GM18907 (cell line): ENCODE measurements around the gene NRG2.

Source experiments
- ATAC-seq: cut with Tn5 transposase; IDR thresholded peaks from one replicate; pipeline ENCODE4 v1.9.1; 2021; ENCODE audit warnings: mild to moderate bottlenecking, moderate library complexity; ENCODE audit not compliant: unreplicated experiment

The NRG2 gene

DNA sequence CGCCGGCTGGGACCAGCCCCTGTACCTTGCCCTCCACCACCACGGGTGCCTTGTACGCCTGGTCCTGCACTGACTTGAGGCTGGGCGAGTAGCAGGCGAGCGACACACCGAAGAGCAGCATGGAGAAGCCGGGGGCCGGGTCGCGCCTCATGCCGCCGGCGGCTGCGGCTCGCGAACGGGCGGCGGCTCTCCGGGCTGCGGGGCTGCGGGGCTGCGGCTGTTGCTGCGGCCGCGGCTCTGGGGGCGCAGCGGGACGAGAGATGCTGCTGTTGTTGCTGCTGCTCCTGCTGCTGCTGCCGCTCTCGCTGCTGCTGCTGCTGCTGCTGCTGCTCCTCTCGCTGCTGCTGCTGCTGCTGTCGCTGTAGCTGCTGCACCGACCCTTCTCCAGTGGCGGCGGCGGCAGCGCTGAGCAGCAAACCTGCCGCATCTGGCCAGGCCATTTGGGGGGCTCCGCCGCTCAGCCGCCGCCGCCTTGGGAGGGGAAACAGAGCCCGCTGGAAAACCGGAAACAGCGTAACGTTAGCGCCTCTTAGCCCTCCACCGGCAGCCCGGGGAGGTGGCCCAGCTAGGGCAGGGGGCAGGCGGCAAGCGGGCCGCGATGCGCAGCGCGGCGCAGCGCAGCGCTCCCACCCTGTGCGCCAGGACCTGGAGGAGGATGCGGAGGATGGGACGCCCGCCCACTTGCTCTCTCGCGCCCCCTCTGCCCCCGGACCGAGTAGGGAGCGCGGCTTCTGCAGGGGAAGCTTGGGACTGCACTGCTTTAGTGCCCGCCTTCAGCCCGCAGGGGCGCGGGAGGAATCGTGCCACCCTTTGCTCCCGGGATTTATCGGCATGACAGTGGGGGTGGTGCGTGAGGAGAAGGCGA is at the start of gene NRG2:
NRG2 (minus strand) TSS at position 657 of the 865 bp plus-strand sequence.
- peak; percentile 70 for ATAC-seq

DNA sequence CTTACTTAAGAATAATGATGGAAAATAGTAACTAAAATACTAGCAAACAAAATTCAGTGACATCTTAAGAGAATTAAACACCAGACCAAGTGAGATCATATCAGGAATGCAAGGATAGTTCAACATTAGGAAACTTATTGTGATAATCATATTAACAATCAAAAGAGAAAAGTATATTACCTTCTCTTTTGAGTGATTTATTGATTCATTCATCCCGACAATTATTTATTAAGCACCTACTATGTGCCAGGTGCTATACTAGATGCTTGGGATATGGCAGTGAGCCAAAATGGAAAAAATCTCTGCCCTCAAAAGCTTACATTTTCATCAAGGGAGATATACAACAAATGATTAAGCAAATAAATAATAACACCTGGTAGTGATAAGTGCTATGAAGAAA is 47.2 kb upstream of the NRG2 start:
- no peak for ATAC-seq

DNA sequence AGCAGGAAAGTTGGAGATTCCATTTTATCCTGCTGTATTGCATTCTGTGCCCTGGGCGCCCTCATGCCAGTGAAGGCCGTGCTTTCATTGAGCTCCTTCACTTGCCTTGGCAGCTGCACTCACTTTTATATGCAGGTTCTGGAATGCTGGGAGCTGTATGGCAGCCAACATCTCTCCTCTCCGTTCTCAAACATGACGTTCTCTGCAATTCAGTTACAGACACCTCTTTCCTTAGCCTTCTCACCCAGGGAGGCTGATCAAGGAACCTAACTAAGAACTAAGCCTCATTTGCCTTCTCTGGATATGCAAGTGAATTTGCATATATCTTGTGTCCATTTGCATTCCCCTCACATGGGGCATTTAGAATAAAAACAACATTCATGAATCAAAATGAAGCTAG is 41.4 kb upstream of the NRG2 start:
- no peak for ATAC-seq

DNA sequence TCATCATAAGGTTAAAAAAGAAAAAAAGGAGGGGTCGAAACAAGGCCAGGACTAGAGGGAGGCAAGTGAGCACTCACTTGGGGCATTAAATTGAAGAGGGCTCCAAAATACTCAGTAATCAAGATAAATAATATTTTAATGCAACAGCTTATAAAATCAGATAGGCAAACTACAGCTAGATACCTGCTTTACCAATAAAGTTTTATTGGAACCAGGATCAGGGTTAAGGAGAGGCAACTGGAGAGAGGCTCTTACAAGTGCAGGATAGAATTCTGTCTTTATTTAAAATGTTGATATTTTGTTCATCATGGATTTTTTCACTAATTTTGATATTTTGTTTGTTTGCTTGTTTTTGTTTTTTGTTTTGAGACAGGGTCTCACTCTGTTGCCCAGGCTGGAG is 40.6 kb upstream of the NRG2 start:
- ATAC-seq: no peak

DNA sequence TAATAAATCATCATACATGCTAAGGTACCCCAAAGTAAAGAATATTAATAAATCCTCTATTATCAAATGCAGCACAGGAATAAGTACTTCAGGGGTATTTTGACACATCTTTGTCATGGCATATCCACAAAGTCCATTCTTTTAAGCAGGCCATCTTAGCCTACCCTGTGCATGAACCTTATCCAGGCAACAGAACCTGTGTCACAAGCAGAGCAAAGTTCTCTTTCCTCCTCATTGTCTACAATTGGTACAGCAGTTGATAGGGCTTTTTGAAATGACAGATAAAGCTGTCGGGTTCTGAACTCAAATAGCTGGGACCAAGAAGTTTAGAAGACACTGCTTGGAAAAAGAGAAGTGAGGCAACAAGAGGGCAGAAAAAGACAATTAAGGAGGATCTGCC is 40.0 kb upstream of the NRG2 start:
- ATAC-seq: no peak

GRCh38 chr5:140076788-140077187 is 33.7 kb upstream of the NRG2 start:
- no peak for ATAC-seq

- ATAC-seq: no peak
Observed at GRCh38 chr5:140076142-140076541, 33.0 kb upstream of the NRG2 start.

DNA sequence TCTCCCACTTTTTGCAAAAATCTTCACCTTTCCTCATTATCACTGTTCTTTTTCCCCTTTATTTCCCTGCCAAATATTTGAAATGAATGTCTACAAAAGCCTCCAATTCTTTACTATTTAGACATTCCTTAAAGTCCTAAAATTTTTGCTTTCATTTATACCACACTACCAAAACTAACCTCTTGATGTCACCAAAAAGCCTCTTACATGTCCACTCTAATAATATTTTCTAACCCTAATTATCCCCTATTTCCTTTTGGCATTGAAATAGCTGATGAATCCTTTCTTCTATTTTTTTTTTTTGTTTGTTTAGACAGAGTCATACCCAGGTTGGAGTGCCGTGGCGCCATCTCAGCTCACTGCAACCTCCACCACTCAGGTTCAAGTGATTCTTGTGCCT is 32.3 kb upstream of the NRG2 start:
- ATAC-seq: no peak

- no peak for ATAC-seq
Observed at GRCh38 chr5:140073296-140073695, 30.2 kb upstream of the NRG2 start.

DNA sequence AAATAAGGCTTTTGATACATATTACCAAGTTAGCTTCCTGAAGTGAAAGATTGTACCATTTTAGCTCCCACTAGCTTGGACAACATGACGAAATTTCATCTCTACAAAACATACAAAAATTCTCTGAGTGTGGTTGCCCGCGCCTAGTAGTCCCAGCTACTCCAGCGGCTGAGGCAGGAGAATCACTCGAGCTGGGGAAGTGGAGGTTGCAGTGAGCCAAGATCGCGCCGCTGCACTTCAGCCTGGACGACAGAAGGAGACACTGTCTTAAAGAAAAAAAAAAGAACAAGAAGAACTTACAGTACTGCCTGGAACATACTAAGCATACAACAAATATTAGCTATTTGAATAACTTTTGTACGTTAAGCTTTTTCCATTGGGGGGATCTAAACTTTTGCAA is 29.7 kb upstream of the NRG2 start:
- no peak for ATAC-seq

DNA sequence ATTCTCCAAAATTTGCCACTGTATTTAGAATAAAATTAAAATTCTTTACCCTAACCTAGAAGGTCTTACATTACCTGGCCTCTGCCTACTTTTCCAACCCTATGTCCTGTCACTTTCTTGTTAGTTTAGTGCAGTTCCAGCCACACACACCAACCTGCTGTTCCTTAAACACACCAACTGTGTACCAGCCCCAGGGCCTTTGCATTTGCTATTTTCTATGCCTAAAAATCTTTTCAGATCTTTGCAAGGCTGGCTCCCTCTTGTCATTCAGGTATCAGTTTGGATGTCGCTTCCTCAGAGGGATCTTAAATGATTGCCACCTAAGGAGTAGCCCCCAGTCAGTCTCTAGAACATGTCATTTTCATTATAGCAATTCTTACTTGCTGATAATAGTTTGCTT is 17.7 kb upstream of the NRG2 start:
- no peak for ATAC-seq

GRCh38 chr5:140058212-140058932 is 15.3 kb upstream of the NRG2 start:
- ATAC-seq: no peak

DNA sequence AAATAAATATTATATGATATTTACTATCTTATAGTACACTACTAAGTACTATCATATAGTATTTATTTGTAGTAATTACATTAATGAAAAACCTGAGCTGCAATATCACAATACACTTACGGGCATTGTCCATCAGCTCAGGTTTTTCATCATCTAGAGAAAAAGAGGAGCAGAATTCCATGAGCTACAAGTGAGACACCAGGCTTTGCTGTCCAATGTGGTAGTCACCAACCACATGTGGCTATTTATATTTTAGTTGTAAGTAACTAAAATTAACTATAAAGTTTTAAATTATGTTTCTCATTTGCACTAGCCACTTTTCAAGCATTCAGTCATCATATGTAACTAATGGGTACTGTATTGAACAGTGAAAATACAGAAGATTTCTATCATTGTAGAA is 13.8 kb upstream of the NRG2 start:
- no peak for ATAC-seq

DNA sequence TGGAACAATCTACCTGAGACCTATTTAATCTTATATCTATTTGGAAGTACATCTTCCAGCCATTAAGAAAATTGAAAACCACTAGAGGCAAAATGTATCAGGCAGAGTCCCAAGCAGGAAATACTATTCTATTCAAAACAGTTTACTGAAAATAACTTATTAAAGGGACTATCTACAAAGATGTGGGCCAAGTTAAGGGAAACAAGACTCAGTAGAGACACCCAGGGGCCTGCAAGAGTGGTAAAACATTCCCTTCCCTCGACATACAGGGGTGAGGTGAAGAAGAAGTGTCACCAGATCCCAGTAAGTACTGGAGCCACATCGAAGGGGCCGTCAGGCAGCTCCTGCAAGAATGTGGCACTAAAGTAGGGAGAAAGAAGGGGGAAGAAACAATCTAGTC is 12.1 kb upstream of the NRG2 start:
- ATAC-seq: no peak

GRCh38 chr5:140054086-140054689 is 11.1 kb upstream of the NRG2 start:
- no peak for ATAC-seq

GRCh38 chr5:140051950-140052349 is 8.9 kb upstream of the NRG2 start:
- no peak for ATAC-seq

DNA sequence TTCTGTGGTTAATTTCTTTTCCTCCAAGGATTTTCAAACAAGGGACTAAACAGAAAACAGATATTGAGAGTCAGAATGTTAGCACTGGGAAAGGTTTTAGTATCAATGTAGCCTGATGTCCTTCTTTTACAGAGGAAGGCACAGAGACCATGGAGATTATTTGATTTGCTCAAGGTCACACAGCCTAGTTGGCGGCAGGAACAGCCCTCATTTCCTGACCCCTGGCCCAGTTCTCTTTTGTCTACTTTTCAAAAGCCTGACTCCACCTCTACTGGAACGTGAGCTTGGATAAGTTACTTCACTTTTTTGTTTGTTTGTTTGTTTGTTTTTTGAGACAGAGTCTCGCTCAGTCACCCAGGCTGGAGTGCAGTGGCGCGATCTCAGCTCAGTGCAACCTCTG is 6.6 kb upstream of the NRG2 start:
- no peak for ATAC-seq

DNA sequence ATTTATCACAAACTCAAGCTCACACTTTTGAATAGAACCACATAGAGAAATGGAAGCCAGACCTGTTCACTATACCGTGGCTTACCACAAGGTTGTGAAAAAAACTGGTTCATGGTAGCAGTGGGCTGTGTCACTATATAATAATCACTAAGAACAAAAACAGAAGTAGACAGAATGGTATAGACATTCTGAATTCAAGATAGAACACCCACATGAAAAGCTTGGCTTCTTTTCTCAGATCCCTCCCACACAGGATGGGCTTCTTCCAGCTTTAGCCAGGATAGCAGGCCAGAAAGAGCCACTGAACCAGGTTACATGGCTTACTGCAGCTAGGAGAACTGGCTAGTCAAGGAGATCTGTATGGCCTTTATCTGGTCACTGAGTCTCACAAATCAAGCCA is 6.1 kb upstream of the NRG2 start:
- ATAC-seq: no peak

GRCh38 chr5:140044041-140044440 is 942 bp upstream of the NRG2 start:
- no peak for ATAC-seq

DNA sequence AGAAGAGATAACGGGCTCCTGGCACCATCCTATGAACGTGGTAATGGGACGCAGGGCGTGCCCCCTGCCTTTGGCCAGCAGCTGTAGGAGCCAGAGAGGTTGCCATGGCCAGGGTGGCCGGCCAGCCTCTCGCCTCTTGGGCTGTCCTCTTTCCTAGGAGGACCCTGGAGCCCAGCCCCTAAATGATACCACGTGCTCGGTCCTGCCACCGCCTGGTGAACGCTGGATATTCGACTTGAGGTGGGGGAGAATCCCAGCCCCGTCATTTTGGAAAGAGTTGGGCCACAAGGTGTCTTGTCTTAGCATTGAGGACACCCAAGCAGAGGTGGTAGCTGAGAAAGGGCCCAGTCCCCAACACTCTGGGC is 391 bp upstream of the NRG2 start:
- peak; percentile 19 for ATAC-seq

DNA sequence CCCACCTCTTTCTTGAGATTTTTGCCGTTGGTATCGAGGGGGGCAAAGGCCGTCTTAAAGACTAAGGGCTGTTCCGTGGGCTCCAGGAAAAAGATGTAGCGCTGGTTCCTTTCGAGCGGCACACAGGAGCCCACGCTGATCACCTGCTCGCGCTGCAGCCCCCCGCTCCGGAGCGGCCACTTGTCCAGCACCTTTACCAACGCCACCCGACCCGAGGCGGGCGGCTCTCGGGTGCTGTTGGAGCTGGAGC is 781 bp downstream of the NRG2 start:
- ATAC-seq: no peak
